Uterus (tissue), 4 donors: ENCODE results near the gene METTL24. TPM values are rescaled to one million over a fixed set of nuclear protein-coding genes. Genes with fewer than 3 reads are reported as not detected.
A peak's percentile ranks its signal among the peaks of the same experiment; 100 is the strongest.

Experiments
- DNase-seq, 2 donors: peaks; one replicate each; pipeline ENCODE4 v3.0.0-alpha.2; 2019 to 2020
- H3K27ac ChIP-seq, 2 donors: fragments of 200-600 bp; sonication (generic); 1 replicate in 1 of 2; 2 replicates in 1 of 2; pipeline ENCODE4 v1.5.1; 2016 to 2018
- H3K27me3 ChIP-seq, 2 donors: fragments of 200-600 bp; sonication (generic); one replicate each; pipeline ENCODE4 v1.5.1; 2018 to 2019; ENCODE audit warnings: control low read depth in 1 of 2
- H3K36me3 ChIP-seq, 2 donors: fragments of 200-600 bp; sonication (generic); one replicate each; pipeline ENCODE4 v1.5.1; 2019; ENCODE audit warnings: control low read depth in 1 of 2
- H3K4me1 ChIP-seq, 2 donors: fragments of 200-600 bp; sonication (generic); one replicate each; pipeline ENCODE4 v1.5.1; 2018 to 2019; ENCODE audit warnings: control low read depth in 1 of 2
- H3K4me3 ChIP-seq, 2 donors: fragments of 200-600 bp; sonication (generic); 1 replicate in 1 of 2; 2 replicates in 1 of 2; pipeline ENCODE4 v1.5.1; 2018 to 2019; ENCODE audit warnings: mild to moderate bottlenecking in 1 of 2
- H3K9me3 ChIP-seq, 2 donors: fragments of 200-600 bp; sonication (generic); one replicate each; pipeline ENCODE4 v1.5.1; 2019; ENCODE audit warnings: control low read depth in 1 of 2
- CTCF ChIP-seq, 4 experiments: fragments of 200-600 bp in 2 of 4; fragments of 450-650 bp in 2 of 4; sonication (generic) in 2 of 4; IDR thresholded peaks; one replicate each; pipeline ENCODE4 v1.5.1; 2016 to 2019; ENCODE audit warnings: antibody characterized with exemption in 4 of 4, mild to moderate bottlenecking in 2 of 4, moderate library complexity in 1 of 4
- POLR2A ChIP-seq, 2 donors: fragments of 450-650 bp; IDR thresholded peaks; one replicate each; pipeline ENCODE4 v1.6.1; 2016; ENCODE audit warnings: antibody characterized with exemption in 2 of 2, mild to moderate bottlenecking in 1 of 2, moderate library complexity in 1 of 2
- intact Hi-C: fragments of 100-400 bp; cut with DNase I; formaldehyde crosslinking; loops from one replicate; pipeline ENCODE4 v1.15.1; 2023; ENCODE audit warnings: low total_unique reads
- total RNA-seq, 4 donors: library from RNA; depleted of rRNA in 3 of 4; stranded (reverse); fragments of >200 nt in 3 of 4; gene quantifications; one replicate each; pipeline versions ENCODE4 v1.1.0 to v1.2.4, GENCODE V29; 2014 to 2023
- donor health status: DM: yes; HTN: yes; CAD: no.

METTL24 gene
- total RNA-seq, 4 donors from 2014 or later = 18.0 to 47.2 (median 30.7) TPM; not detected in 1

DNA sequence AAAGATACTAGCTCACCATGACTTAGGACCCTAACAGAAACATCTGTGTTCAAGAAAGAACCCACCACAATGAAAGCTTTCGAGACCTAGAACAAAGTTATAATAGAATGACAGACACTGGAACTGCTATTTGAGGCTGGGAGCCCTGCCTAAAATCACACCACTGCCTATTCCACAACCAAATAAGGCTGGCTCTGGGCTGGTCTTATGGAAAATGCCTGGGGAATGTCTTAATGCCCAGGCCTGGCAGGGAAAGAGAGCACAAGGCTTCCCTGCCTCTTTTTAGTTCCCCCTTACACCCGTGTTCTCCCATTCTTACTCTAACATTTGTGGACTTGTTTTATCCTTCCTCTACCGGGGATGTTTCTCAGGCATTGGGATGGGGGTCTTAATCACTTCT, 5.6 kb upstream of the METTL24 start:
- H3K4me3 ChIP-seq = no peak overlapping the region
- DNase-seq = no peak
- no peaks in the 10 kb centered on the region for H3K4me1 ChIP-seq
- no peak overlapping the region for H3K27ac ChIP-seq
- H3K27me3 ChIP-seq = no peaks in the 10 kb centered on the region
- no peaks in the 10 kb centered on the region for H3K36me3 ChIP-seq
- H3K9me3 ChIP-seq = no peaks in the 10 kb centered on the region
- no peak for TF ChIP-seq POLR2A (IDR thresholded peaks at IDR 0.05)
- TF ChIP-seq CTCF (IDR thresholded peaks at IDR 0.05) = no peak
- intact Hi-C loops = no loop called here

DNA sequence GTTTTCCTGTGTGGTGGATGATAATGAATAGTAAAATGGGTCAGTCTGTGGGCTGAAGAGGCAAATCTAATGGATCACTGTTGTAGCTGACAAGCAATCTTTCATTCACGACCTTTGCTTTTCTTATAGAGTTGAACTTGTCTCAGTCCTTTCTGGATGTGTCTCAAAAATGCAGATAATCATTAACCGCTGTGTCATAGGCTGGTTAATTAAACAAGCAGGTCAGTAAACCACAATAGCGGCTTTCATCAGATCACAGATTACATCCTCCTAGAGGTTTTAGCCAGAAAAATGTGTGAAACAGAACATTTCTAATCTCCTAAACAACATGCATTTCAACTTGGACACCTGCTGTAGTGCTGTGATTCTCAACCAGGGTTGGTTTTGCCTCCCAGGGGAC, 2.5 kb upstream of the METTL24 start:
- Histone ChIP-seq H3K4me1 (peaks cover 0 to 3% of the 10 kb centered on the region in 2 donors), H3K27me3 (no peaks in the 10 kb centered on the region), H3K27ac (no peak overlapping the region), H3K4me3 (no peak overlapping the region), H3K9me3 (no peaks in the 10 kb centered on the region), H3K36me3 (no peaks in the 10 kb centered on the region)
- intact Hi-C loops = no loop called here
- DNase-seq = no peak
- TF ChIP-seq POLR2A (IDR thresholded peaks at IDR 0.05) (no peak), CTCF (IDR thresholded peaks at IDR 0.05) (no peak)

DNA sequence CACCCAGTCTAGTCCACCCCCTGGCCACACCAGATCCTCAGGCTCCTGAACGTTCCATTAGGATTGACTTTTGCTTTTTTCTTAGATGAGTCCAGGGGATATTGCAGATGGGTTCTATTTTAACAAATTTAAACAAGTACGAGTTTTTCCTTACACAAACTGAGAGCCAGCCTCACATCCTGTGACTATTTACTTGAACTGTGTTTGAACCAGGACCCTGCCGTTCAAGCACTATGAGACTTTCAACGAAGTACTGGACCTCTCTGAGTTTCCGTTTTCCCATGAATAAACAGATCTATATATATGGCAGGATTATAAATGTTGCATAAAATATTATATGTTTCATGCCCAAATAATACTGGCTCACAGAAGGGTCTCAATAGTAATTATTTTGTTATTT, 1.4 kb upstream of the METTL24 start:
- Histone ChIP-seq H3K27me3 (no peaks in the 10 kb centered on the region), H3K27ac (peak overlapping the region; percentile 97 to 98), H3K36me3 (no peaks in the 10 kb centered on the region), H3K9me3 (no peaks in the 10 kb centered on the region), H3K4me1 (peaks cover 0 to 3% of the 10 kb centered on the region in 2 donors), H3K4me3 (no peak overlapping the region)
- TF ChIP-seq POLR2A (IDR thresholded peaks at IDR 0.05) (no peak), CTCF (IDR thresholded peaks at IDR 0.05) (no peak)
- no peak for DNase-seq
- intact Hi-C loops = no loop called here

- Histone ChIP-seq H3K36me3 (no peaks in the 10 kb centered on the region), H3K27ac (peak overlapping the region; percentile 97 to 98), H3K4me3 (peak overlapping the region; percentile 45 to 55), H3K9me3 (no peaks in the 10 kb centered on the region), H3K4me1 (peaks cover 0 to 9% of the 10 kb centered on the region in 2 donors), H3K27me3 (no peaks in the 10 kb centered on the region)
- TF ChIP-seq POLR2A (IDR thresholded peaks at IDR 0.05) = no peak
- TF ChIP-seq CTCF (IDR thresholded peaks at IDR 0.05) = no peak
- intact Hi-C loops = no loop called here
- DNase-seq = no peak
Observed at GRCh38 chr6:110358553-110359160, 508 bp upstream of the METTL24 start.

DNA sequence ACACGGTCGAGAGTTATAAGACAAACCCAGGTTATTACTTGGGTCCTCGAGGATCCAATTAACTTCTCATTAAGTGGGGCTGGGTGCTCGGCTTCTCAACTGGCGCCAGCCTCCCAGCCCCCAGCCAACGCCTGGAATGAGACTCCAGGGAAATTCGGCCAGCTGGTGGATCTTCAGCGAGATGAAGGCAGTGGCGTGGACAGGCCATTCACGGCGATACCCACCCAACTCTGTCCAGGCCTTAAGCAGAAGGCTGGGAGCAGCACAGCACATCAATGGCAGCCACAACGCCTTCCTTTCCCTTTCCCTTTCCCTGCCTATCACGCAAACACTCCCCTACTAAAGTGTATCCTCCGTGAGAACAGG, 868 bp downstream of the METTL24 start:
- H3K4me3 ChIP-seq = peak overlapping the region; percentile 45 to 55
- no peaks in the 10 kb centered on the region for H3K27me3 ChIP-seq
- H3K4me1 ChIP-seq = peaks cover under 1 to 9% of the 10 kb centered on the region in 2 donors
- no peaks in the 10 kb centered on the region for H3K36me3 ChIP-seq
- H3K9me3 ChIP-seq = no peaks in the 10 kb centered on the region
- DNase-seq = peak; percentile 45 to 47
- TF ChIP-seq CTCF (IDR thresholded peaks at IDR 0.05) (no peak), POLR2A (IDR thresholded peaks at IDR 0.05) (peak in 1 of 2 donors; percentile 3)
- intact Hi-C loops = no loop called here
- peak overlapping the region; percentile 97 to 98 for H3K27ac ChIP-seq
